Esophagus muscularis mucosa (tissue), 4 donors: ENCODE results near the gene CUL5. TPM values are rescaled to one million over a fixed set of nuclear protein-coding genes. Genes with fewer than 3 reads are reported as not detected.

ENCODE experiments used
- DNase-seq: peaks from one replicate; pipeline ENCODE4 v3.0.0-alpha.2; 2017; ENCODE audit errors: extremely low spot score
- H3K27ac ChIP-seq, 4 donors: fragments of 200-600 bp; sonication (generic); replicated peaks in 1 of 4; 1 replicate in 3 of 4; 2 replicates in 1 of 4; pipeline ENCODE4 v1.5.1; 2016 to 2019; ENCODE audit warnings: mild to moderate bottlenecking in 1 of 4
- H3K27me3 ChIP-seq, 4 donors: fragments of 200-600 bp; sonication (generic); one replicate each; pipeline versions ENCODE4 v1.5.1 to v1.6.0; 2016 to 2019
- H3K36me3 ChIP-seq, 4 donors: fragments of 200-600 bp; sonication (generic); one replicate each; pipeline ENCODE4 v1.5.1; 2016 to 2019
- H3K4me1 ChIP-seq, 4 donors: fragments of 200-600 bp; sonication (generic); one replicate each; pipeline ENCODE4 v1.5.1; 2016 to 2019
- H3K4me3 ChIP-seq, 4 donors: fragments of 200-600 bp; sonication (generic); 1 replicate in 2 of 4; 2 replicates in 2 of 4; pipeline ENCODE4 v1.5.1; 2016 to 2019; ENCODE audit warnings: mild to moderate bottlenecking in 4 of 4, moderate library complexity in 1 of 4
- H3K9me3 ChIP-seq, 4 donors: fragments of 200-600 bp; sonication (generic); 1 replicate in 3 of 4; 2 replicates in 1 of 4; pipeline ENCODE4 v1.5.1; 2016 to 2019
- CTCF ChIP-seq, 3 experiments: fragments of 200-600 bp in 2 of 3; fragments of 450-650 bp in 1 of 3; sonication (generic) in 2 of 3; IDR thresholded peaks; one replicate each; pipeline ENCODE4 v1.5.1; 2017 to 2019; ENCODE audit warnings: antibody characterized with exemption in 3 of 3, mild to moderate bottlenecking in 2 of 3, moderate library complexity in 1 of 3
- EP300 ChIP-seq: sonication (generic); formaldehyde crosslinking; IDR thresholded peaks from one replicate; pipeline ENCODE4 v1.6.1; 2017; ENCODE audit warnings: antibody characterized with exemption
- POLR2A ChIP-seq: fragments of 450-650 bp; IDR thresholded peaks from one replicate; pipeline ENCODE4 v1.6.1; 2017; ENCODE audit warnings: antibody characterized with exemption, moderate library complexity, mild to moderate bottlenecking, low read depth
- POLR2AphosphoS5 ChIP-seq, 2 donors: sonication (generic); formaldehyde crosslinking; IDR thresholded peaks; one replicate each; pipeline ENCODE4 v1.6.1; 2017; ENCODE audit warnings: antibody characterized with exemption in 2 of 2
- WGBS: methylation state at CpG from one replicate; pipeline ENCODE4 v1.1.5; 2018; 5-methylcytosine and 5-hydroxymethylcytosine counted together
- intact Hi-C: fragments of 100-400 bp; cut with DNase I; formaldehyde crosslinking; loops from one replicate; pipeline ENCODE4 v1.15.1; 2023
- total RNA-seq, 4 donors: library from RNA; depleted of rRNA; stranded (reverse); fragments of >200 nt; gene quantifications; one replicate each; pipeline versions ENCODE4 v1.1.0 to v1.2.1, GENCODE V29; 2016

The CUL5 gene
- total RNA-seq, 4 donors from 2014 or later = 23.4 to 28.1 (median 26.3) TPM

- 96% methylated on average over 5 of the region's 5 CpGs for WGBS
- peaks cover 27 to 69% (median 57%) of the 10 kb centered on the region in 4 donors for H3K4me1 ChIP-seq
Observed at GRCh38 chr11:108012139-108012725, 3.5 kb downstream of the CUL5 start.

DNA sequence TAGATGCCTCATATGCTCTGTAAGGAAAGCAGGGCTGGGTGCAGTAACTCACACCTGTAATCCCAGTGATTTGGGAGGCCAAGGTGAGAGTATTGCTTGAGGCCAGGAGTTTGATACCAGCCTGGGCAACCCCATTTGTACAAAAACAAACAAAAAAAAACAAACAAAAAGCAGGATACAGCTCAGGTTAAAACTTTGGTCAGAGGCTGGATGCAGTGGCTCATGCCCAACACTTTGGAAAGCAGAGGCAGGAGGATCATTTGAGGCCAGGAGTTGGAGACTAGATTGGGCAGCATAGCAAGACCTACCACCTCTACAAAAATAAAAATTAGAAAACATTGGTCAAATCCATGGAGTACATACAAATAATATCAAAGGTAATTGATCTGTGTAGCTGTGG, 7.9 kb downstream of the CUL5 start:
- H3K36me3 ChIP-seq = peaks cover 0 to 4% (median 0%) of the 10 kb centered on the region in 4 donors
- no peak overlapping the region for H3K27ac ChIP-seq
- peaks cover 16 to 54% (median 36%) of the 10 kb centered on the region in 4 donors for H3K4me1 ChIP-seq
- no peaks in the 10 kb centered on the region for H3K27me3 ChIP-seq
- no peak for DNase-seq
- intact Hi-C loops = no loop called here
- H3K4me3 ChIP-seq = no peak overlapping the region
- TF ChIP-seq POLR2AphosphoS5 (IDR thresholded peaks at IDR 0.05) = no peak
- no peak for TF ChIP-seq POLR2A
- TF ChIP-seq EP300 = no peak
- no peaks in the 10 kb centered on the region for H3K9me3 ChIP-seq

More at GRCh38 chr11:108012139-108012725, 3.5 kb downstream of the CUL5 start:
- no peak overlapping the region for H3K4me3 ChIP-seq
- no peak overlapping the region for H3K27ac ChIP-seq
- intact Hi-C loops = no loop called here
- peaks cover 0 to under 1% (median 0%) of the 10 kb centered on the region in 4 donors for H3K36me3 ChIP-seq
- no peak for DNase-seq
- TF ChIP-seq CTCF (IDR thresholded peaks at IDR 0.05) (no peak), POLR2AphosphoS5 (IDR thresholded peaks at IDR 0.05) (no peak), POLR2A (no peak), EP300 (no peak)
- H3K9me3 ChIP-seq = no peaks in the 10 kb centered on the region
- H3K27me3 ChIP-seq = no peaks in the 10 kb centered on the region

GRCh38 chr11:108018708-108019107, 10.0 kb downstream of the CUL5 start:
- Histone ChIP-seq H3K36me3 (peaks cover 0 to 4% (median 0%) of the 10 kb centered on the region in 4 donors), H3K27me3 (no peaks in the 10 kb centered on the region), H3K4me1 (peaks cover 5 to 33% (median 16%) of the 10 kb centered on the region in 4 donors), H3K4me3 (no peak overlapping the region), H3K9me3 (no peaks in the 10 kb centered on the region), H3K27ac (no peak overlapping the region)
- WGBS = 91% methylated on average over 2 of the region's 2 CpGs
- no peak for TF ChIP-seq CTCF (IDR thresholded peaks at IDR 0.05)
- no peak for TF ChIP-seq POLR2AphosphoS5 (IDR thresholded peaks at IDR 0.05)
- no peak for TF ChIP-seq EP300
- intact Hi-C loops = no loop called here
- DNase-seq = no peak

DNA sequence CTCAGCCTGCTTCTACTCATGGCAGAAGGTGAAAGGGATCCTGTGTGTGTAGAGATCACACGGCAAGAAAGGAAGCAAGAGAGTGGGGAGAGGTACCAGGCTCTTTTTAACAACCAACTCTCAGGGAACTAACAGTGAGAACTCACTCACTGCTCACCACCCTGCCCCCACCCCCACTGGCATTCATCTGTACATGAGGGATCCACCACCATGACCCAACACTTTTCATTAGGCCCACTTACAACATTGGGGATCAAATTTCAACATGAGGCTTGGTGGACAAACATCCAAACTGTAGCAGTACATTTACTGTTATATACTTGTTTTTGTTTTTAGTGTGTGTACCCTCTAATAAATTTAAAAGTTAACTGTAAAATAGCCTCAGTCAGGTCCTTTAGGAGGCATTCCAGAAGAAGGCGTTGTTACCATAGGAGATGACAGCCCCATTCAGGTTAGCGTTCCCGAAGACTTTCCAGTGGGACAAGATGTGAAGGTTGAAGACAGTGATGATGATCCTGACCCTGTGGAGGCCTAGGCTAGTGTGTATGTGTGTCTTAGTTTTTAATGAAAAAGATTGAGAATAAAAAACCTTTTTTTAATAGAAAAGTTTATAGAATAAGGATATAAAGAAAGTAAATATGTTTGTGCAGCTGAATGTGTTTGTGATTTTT, 11.3 kb downstream of the CUL5 start:
- Histone ChIP-seq H3K4me1 (peaks cover 4 to 36% (median 14%) of the 10 kb centered on the region in 4 donors), H3K9me3 (no peaks in the 10 kb centered on the region), H3K4me3 (no peak overlapping the region), H3K36me3 (peaks cover 0 to 4% (median 0%) of the 10 kb centered on the region in 4 donors), H3K27me3 (no peaks in the 10 kb centered on the region), H3K27ac (no peak overlapping the region)
- TF ChIP-seq CTCF (IDR thresholded peaks at IDR 0.05) (no peak), EP300 (no peak), POLR2A (no peak), POLR2AphosphoS5 (IDR thresholded peaks at IDR 0.05) (no peak)
- intact Hi-C loops = no loop called here
- 79% methylated on average over 4 of the region's 4 CpGs for WGBS
- DNase-seq = no peak

DNA sequence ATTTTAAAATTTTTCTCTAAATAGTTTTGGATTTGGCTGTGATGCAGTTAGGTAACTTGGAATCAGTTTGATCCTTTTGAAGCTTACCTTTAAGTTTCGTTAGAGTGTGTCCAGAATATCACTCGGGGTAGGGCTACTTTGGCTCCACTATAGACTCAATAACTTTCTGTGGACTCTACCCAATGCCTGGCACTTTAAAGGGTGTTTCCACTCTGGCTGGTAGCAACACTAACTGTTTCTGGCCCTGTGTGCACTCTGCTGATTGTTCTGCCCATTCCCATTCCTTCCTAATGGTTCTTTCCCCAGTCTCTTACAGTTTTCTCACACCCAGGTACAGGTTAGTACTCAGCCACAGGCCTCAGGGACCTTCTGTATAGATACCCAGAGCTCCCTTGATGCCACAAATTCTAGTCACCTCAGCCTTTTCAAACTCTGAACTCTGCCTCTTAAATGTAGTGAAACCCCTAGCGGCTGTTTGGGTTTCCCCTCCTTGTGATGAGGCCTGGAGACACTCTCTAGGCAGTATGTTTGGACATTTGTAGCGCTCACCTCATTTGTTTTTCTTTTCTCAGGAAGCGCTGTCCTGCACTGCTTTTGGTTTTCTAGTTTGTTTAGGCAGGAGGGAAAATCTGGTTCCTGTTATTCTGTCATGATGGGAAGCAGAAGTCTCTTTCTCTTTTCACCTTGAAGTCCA, 16.8 kb downstream of the CUL5 start:
- Histone ChIP-seq H3K9me3 (no peaks in the 10 kb centered on the region), H3K36me3 (no peaks in the 10 kb centered on the region), H3K27ac (peak overlapping the region; percentile 36 to 69 (median 48)), H3K27me3 (no peaks in the 10 kb centered on the region), H3K4me3 (no peak overlapping the region), H3K4me1 (peaks cover 15 to 37% (median 27%) of the 10 kb centered on the region in 4 donors)
- 39% methylated on average over 5 of the region's 5 CpGs for WGBS
- intact Hi-C loops = no loop called here
- no peak for DNase-seq
- TF ChIP-seq POLR2AphosphoS5 (IDR thresholded peaks at IDR 0.05) (peak in 1 of 2 donors; percentile 15), POLR2A (no peak), CTCF (IDR thresholded peaks at IDR 0.05) (peak in 1 of 3 experiments; percentile 38)
